GM20000 (cell line): Measurements from ENCODE around the gene NOXA1.
"Not testable (repeated sequence)": the region's sequence is repeated elsewhere in the genome, so short reads cannot be mapped to it uniquely, and the experiment has no call there.

ENCODE experiments used
- DNase-seq: peaks from one replicate; pipeline ENCODE4 v3.0.0; 2012; ENCODE audit warnings: low spot score
- TF ChIP-seq, protein P1 (sequence below): IDR thresholded peaks from 2 replicates; pipeline ENCODE4 v1.5.1; 2012; ENCODE audit warnings: mild to moderate bottlenecking, control low read depth; ENCODE audit errors: extremely low read depth, missing control alignments

The NOXA1 gene

GRCh38 chr9:137448602-137448962, 25.4 kb downstream of the NOXA1 start:
- no peak for DNase-seq
- TF ChIP-seq, protein P1, sequence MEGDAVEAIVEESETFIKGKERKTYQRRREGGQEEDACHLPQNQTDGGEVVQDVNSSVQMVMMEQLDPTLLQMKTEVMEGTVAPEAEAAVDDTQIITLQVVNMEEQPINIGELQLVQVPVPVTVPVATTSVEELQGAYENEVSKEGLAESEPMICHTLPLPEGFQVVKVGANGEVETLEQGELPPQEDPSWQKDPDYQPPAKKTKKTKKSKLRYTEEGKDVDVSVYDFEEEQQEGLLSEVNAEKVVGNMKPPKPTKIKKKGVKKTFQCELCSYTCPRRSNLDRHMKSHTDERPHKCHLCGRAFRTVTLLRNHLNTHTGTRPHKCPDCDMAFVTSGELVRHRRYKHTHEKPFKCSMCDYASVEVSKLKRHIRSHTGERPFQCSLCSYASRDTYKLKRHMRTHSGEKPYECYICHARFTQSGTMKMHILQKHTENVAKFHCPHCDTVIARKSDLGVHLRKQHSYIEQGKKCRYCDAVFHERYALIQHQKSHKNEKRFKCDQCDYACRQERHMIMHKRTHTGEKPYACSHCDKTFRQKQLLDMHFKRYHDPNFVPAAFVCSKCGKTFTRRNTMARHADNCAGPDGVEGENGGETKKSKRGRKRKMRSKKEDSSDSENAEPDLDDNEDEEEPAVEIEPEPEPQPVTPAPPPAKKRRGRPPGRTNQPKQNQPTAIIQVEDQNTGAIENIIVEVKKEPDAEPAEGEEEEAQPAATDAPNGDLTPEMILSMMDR, result no peak

GRCh38 chr9:137449081-137449844, 26.1 kb downstream of the NOXA1 start:
- DNase-seq, result no peak

GRCh38 chr9:137449931-137450538, 26.8 kb downstream of the NOXA1 start:
- TF ChIP-seq, protein P1, result no peak

More at GRCh38 chr9:137449081-137449844, 26.1 kb downstream of the NOXA1 start:
- TF ChIP-seq, protein P1, result no peak

GRCh38 chr9:137450539-137451222, 27.5 kb downstream of the NOXA1 start:
- DNase-seq, result not testable (repeated sequence)

More at GRCh38 chr9:137449931-137450538, 26.8 kb downstream of the NOXA1 start:
- DNase-seq, result no peak

DNA sequence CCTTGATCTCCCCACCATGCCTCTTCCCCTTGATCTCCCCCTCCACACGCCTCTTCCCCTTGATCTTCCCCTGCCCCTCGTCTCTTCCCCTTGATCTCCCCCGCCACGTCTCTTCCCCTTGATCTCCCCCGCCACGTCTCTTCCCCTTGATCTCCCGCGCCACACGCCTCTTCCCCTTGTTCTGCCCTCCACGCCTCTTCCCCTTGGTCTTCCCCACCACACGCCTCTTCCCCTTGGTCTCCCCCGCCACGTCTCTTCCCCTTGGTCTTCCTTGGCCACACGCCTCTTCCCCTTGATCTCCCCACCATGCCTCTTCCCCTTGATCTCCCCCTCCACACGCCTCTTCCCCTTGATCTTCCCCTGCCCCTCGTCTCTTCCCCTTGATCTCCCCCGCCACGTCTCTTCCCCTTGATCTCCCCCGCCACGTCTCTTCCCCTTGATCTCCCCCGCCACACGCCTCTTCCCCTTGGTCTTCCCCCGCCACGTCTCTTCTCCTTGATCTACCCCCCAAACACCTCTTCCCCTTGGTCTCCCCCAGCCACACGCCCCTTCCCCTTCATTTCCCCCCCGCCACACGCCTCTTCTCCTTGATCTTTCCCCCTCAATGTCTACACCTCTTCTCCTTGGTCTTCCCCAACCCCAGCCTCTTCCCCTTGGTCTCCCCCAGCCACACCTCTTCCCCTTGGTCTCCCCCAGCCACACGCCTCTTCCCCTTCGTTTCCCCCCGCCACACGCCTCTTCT, 28.2 kb downstream of the NOXA1 start:
- DNase-seq, result not testable (repeated sequence)

DNA sequence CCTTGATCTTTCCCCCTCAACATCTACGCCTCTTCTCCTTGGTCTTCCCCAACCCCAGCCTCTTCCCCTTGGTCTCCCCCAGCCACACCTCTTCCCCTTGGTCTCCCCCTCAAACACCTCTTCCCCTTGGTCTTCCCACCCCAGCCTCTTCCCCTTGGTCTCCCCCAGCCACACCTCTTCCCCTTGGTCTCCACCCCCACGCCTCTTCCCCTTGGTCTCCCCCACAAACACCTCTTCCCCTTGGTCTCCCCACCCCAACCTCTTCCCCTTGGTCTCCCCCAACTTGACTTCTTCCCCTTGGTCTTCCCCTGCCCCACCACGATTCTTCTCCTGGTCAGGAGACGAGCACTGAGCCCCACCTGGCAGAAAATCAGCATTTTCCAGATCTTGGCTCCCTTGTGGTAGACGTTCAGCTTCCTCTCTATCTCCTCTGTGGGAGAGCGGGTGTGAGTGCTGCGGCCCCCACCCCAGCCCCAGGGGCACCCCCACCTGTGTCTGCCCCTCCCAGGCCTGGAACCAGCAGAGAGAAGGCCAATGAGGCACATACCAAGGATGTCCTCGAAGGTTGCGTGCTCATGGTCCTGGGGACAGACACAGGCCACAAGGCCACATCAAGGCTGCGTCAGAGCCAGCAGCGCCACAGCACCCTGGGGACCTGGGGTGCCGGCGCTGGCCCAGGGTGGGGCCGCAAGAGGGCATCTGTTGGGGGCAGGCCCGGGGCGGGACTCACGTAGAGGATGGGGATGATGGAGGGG, 29.0 kb downstream of the NOXA1 start:
- no peak for DNase-seq
- TF ChIP-seq, protein P1, result no peak

GRCh38 chr9:137452761-137453642, 29.8 kb downstream of the NOXA1 start:
- TF ChIP-seq, protein P1, result no peak
- no peak for DNase-seq
